Coronary artery (tissue), 2 donors: Measurements from ENCODE around the gene PBXIP1.
A peak's percentile ranks its signal among the peaks of the same experiment; 100 is the strongest.

Source experiments
- DNase-seq: peaks from one replicate; pipeline ENCODE4 v3.0.0-alpha.2; 2017; ENCODE audit warnings: low spot score
- H3K27ac ChIP-seq, 2 donors: fragments of 200-600 bp; sonication (generic); one replicate each; pipeline ENCODE4 v1.5.1; 2016 to 2019
- H3K4me3 ChIP-seq: fragments of 200-600 bp; sonication (generic); 2 replicates; pipeline ENCODE4 v1.5.1; 2016; ENCODE audit warnings: mild to moderate bottlenecking, moderate library complexity
- CTCF ChIP-seq: fragments of 200-600 bp; sonication (generic); IDR thresholded peaks from one replicate; pipeline ENCODE4 v1.5.1; 2019; ENCODE audit warnings: antibody characterized with exemption

The PBXIP1 gene

GRCh38 chr1:154969860-154970452, 14.1 kb upstream of the PBXIP1 start:
- H3K4me3 ChIP-seq = peak overlapping the region; percentile 78
- TF ChIP-seq CTCF = no peak
- DNase-seq = no peak
- peak overlapping the region; percentile 98 for H3K27ac ChIP-seq

- Histone ChIP-seq H3K27ac (peak overlapping the region; percentile 98), H3K4me3 (peak overlapping the region; percentile 78)
- no peak for TF ChIP-seq CTCF
- no peak for DNase-seq
These were observed 13.3 kb upstream of the PBXIP1 start for GRCh38 chr1:154969246-154969645.

- H3K27ac ChIP-seq = peak overlapping the region; percentile 98
- no peak for TF ChIP-seq CTCF
- no peak for DNase-seq
- peak overlapping the region; percentile 78 for H3K4me3 ChIP-seq
These were observed 12.8 kb upstream of the PBXIP1 start for GRCh38 chr1:154968731-154969130.

- TF ChIP-seq CTCF = no peak
- Histone ChIP-seq H3K4me3 (no peak overlapping the region), H3K27ac (peak overlapping the region in 1 of 2 donors; percentile 98)
- DNase-seq = no peak
These were observed 11.5 kb upstream of the PBXIP1 start for GRCh38 chr1:154967331-154967950.

GRCh38 chr1:154966111-154966510, 10.2 kb upstream of the PBXIP1 start:
- DNase-seq = no peak
- no peak for TF ChIP-seq CTCF
- Histone ChIP-seq H3K27ac (peak overlapping the region in 1 of 2 donors; percentile 29), H3K4me3 (no peak overlapping the region)

- no peak for TF ChIP-seq CTCF
- no peak for DNase-seq
- Histone ChIP-seq H3K27ac (no peak overlapping the region), H3K4me3 (no peak overlapping the region)
These were observed 8.5 kb upstream of the PBXIP1 start for GRCh38 chr1:154964359-154964758.

GRCh38 chr1:154963643-154964042, 7.7 kb upstream of the PBXIP1 start:
- H3K27ac ChIP-seq = peak overlapping the region in 1 of 2 donors; percentile 97
- TF ChIP-seq CTCF = no peak
- DNase-seq = no peak
- H3K4me3 ChIP-seq = no peak overlapping the region
